ENCODE results near the gene MYH10. TPM values are rescaled to one million over a fixed set of nuclear protein-coding genes. Genes with fewer than 3 reads are reported as not detected.

Gene MYH10
- total RNA-seq, 1 experiment from 2014 or later = 251 TPM

- WGBS (ENCODE audit: extremely low coverage, insufficient read length, low lambda C conversion rate) = no CpG with 5 or more reads among the region's 8 CpGs
- Mint-ChIP-seq H3K9me3 (no peaks in the 10 kb centered on the region), H3K36me3 (ENCODE audit: insufficient read depth in 1 of 3, low read depth in 3 of 3) (peaks cover 40 to 94% (median 87%) of the 10 kb centered on the region in 3 experiments), H3K4me3 (no peak overlapping the region), H3K4me1 (no peaks in the 10 kb centered on the region), H3K27me3 (ENCODE audit: low read depth) (no peaks in the 10 kb centered on the region), H3K27ac (no peak overlapping the region)
- no peak overlapping the region for H3K9ac ChIP-seq (ENCODE audit: extremely low read depth, insufficient read length, low read length)
- H2AK5ac ChIP-seq (ENCODE audit: insufficient read length, low read length) = no peak overlapping the region
- no peaks in the 10 kb centered on the region for H3K9me3 ChIP-seq (ENCODE audit: control insufficient read depth, low read depth, low read length)
- no peak overlapping the region for H3K23ac ChIP-seq (ENCODE audit: insufficient read length, low read depth, low read length)
- H3K14ac ChIP-seq (ENCODE audit: insufficient read depth, low read length) = no peak overlapping the region
- no peaks in the 10 kb centered on the region for H3K27me3 ChIP-seq (ENCODE audit: insufficient read depth, low read length)
- H2AFZ ChIP-seq (ENCODE audit: low read length) = no peak overlapping the region
- H3T11ph ChIP-seq (ENCODE audit: low read length) = no peak overlapping the region
- no peak overlapping the region for H4K5ac ChIP-seq (ENCODE audit: insufficient read length, low read depth, low read length)
- H3K27ac ChIP-seq (ENCODE audit: insufficient read length, low read depth, low read length) = no peak overlapping the region
- H3K4me2 ChIP-seq (ENCODE audit: insufficient read depth, insufficient read length, low read length) = no peak overlapping the region
- no peak overlapping the region for H2BK20ac ChIP-seq (ENCODE audit: low read depth, low read length, poor library complexity, severe bottlenecking)
- DNase-seq = no peak
- no peak overlapping the region for H2BK15ac ChIP-seq (ENCODE audit: low read depth, low read length)
- no peak overlapping the region for H2BK12ac ChIP-seq (ENCODE audit: insufficient read length, low read depth, low read length)
- H3K56ac ChIP-seq (ENCODE audit: insufficient read length, low read depth, low read length) = no peak overlapping the region
- H4K91ac ChIP-seq (ENCODE audit: insufficient read length, low read depth, low read length) = no peak overlapping the region
- H3K23me2 ChIP-seq (ENCODE audit: insufficient read length, low read depth, low read length, poor library complexity, severe bottlenecking) = no peaks in the 10 kb centered on the region
- H3K79me1 ChIP-seq (ENCODE audit: insufficient read depth, low read depth, low read length, poor library complexity, severe bottlenecking) = no peaks in the 10 kb centered on the region
- no peak overlapping the region for H4K8ac ChIP-seq (replicated peaks; ENCODE audit: insufficient read length, low read depth, low read length)
- no peak overlapping the region for H3K4ac ChIP-seq (ENCODE audit: low read depth, low read length)
- H3K79me2 ChIP-seq (ENCODE audit: insufficient read depth, low read length) = no peaks in the 10 kb centered on the region
- H2BK5ac ChIP-seq (ENCODE audit: insufficient read length, low read length) = no peak overlapping the region
- H2BK120ac ChIP-seq (ENCODE audit: low read depth, low read length, poor library complexity, severe bottlenecking) = no peak overlapping the region
- H4K20me1 ChIP-seq (ENCODE audit: control insufficient read depth, insufficient read depth, insufficient read length) = no peaks in the 10 kb centered on the region
- no peak for TF ChIP-seq CTCF (conservative IDR thresholded peaks at IDR 0.05)
- H3K18ac ChIP-seq (ENCODE audit: insufficient read length, low read depth, low read length) = no peak overlapping the region
- no peaks in the 10 kb centered on the region for H3K4me1 ChIP-seq (ENCODE audit: insufficient read depth, low read length)
Measured at GRCh38 chr17:8500609-8501008, 129.9 kb downstream of the MYH10 start.
